DMS53 (cell line): ENCODE measurements around the gene CERS6.

Experiments
- DNase-seq: peaks from one replicate; lab custom pipeline; 2025; lab: John Stamatoyannopoulos, UW

Gene CERS6

GRCh38 chr2:168568476-168569267 lies 112.6 kb downstream of the CERS6 start:
- DNase-seq, result no peak

DNA sequence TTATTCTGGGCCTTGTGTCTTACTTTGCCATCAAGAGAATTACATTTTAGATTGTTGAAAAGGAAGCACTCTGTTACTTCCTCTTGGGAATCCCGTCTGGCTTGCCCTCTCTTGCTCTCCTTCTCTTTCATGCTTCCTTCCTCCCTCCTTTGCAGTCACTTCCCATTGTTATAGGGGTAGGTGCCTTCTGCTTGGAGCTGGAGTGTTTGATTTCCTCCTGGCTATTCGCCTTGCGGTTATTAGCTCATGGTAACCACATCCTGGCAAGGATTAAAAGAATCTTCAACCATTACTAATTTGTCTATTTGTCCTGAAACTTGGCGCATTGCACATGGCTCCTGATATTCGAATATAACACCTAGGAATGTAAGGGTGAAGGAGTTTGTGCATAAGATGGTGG lies 115.0 kb downstream of the CERS6 start:
- no peak for DNase-seq

GRCh38 chr2:168573128-168573903 lies 117.2 kb downstream of the CERS6 start:
- DNase-seq, result no peak

GRCh38 chr2:168574856-168575630 lies 119.0 kb downstream of the CERS6 start:
- DNase-seq, result peak; percentile 79

DNA sequence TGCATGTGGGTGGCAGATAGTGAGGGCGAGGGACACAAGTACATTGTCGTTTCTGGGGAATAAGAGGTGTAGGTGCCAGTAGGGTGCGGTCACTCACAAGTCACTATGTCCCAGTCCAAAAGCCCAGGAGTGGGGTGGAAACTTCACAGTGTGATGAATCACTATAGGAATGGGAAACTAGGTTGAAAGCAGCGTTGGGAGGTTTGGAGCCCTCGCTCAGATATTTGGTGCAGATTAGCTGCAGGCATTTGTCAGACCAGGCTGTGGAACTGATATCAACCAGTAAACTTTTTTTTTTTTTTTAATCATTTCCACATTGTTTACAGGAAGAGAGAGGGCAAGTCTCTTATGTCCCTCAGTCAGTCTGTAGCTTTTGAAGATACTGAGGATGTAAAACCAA lies 121.8 kb downstream of the CERS6 start:
- DNase-seq, result no peak

DNA sequence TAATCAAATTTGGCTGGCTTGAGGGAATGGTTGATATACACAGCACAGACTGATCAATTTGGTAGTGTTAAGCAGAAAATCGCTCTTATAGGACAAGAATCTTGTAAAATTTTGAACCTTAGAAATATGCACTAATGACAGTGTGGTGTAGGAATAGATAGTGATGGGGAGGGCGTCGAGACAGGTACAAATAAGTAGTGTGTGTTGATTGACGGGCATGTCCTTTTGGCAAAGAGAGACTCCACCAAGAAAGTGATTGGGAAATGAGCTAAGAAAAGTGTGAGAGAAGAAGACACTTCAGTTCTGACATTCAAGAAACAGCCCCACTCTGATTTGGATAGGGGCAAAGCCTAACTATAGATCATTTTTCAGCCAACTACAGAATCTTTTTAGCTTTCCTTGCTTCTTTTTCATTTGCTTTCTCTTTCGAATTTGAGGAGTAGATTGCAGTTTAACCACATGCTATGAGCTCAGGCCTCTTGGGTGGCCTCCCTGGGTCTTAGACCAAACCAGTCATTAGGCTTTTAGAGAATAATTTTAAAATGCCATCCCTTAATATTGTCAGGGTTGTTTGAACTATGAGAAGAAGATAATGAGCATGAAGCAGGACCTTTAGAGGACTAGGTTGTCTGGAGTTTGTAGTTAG lies 127.1 kb downstream of the CERS6 start:
- no peak for DNase-seq

DNA sequence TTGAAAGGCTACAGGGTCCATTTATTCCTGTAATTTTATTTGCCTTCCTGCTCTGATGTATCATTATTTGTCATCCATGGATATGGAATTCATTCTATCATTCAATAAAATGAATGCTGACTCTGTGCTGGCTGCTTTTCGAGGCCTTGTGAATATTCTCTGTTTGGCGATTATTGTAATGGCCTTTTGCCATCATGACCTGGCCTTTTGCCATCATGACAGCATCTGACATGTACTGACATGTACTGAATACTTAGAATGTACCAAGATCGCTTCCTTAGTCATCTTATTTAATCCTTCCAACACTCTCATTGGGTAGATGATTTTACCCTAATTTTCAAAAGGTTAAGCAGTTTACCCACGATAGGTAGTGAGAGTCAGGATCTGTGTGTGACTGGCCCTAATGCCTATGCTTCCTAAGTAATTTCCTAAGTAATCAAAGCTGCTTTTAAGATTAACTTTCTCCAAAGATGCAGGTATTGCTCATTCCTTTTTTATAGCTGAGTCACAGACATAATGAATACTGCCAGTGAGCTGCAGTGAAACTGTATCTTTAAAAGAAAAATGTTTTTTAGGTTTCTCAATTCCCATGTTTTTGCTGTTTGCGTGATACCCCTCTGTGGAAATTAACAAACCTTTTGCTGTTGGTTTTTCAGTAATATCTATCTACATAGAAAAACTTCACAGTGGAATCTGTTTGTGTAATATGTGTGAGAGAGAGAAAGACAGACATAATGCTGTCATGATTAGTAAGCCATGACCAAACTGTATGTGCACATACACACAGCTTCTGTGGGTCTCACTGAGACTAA lies 127.8 kb downstream of the CERS6 start:
- DNase-seq, result no peak

GRCh38 chr2:168584911-168585310 lies 128.8 kb downstream of the CERS6 start:
- peak; percentile 32 for DNase-seq

DNA sequence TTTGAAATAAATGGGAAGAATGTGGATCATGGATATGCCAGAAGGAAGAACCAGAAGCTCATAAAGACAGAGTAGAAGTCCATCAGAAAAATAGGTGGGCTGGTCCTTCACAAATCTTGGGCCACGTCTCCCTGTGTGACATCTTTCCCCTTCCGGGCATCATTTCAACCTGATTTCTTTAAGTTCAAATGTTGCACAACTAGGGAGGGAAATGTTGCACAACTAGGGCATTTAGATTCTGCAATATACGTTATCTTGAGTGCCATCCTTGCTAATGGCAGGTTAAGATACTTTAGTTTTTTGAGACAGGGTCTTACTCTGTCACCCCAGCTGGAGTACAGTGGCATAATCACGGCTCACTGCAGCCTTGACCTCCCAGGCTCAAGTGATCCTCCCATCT lies 129.6 kb downstream of the CERS6 start:
- no peak for DNase-seq

GRCh38 chr2:168587307-168587706 lies 131.2 kb downstream of the CERS6 start:
- no peak for DNase-seq

GRCh38 chr2:168589236-168590211 lies 133.5 kb downstream of the CERS6 start:
- DNase-seq, result no peak

GRCh38 chr2:168592181-168592831 lies 136.2 kb downstream of the CERS6 start:
- DNase-seq, result no peak

GRCh38 chr2:168593713-168594112 lies 137.6 kb downstream of the CERS6 start:
- DNase-seq, result no peak

DNA sequence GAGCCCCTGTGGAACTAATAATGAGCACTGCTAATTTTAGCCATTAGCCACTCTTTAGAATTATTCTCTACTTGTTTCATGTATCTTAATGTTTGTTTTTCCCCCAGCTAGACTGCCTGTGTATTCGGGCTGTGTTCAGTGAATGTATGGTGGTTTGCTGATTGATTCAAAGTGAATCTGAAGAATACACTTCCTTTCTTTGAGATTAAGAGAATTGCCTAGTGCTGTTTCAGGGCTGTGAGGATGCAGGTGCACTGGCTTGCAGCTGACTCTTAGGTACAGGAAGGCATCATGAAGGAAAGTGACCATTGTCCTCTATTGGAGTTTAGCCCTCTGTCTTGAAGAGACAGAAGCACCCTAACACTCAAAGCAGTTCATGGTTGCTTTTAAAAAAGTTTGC lies 138.7 kb downstream of the CERS6 start:
- no peak for DNase-seq

GRCh38 chr2:168596881-168597655 lies 141.0 kb downstream of the CERS6 start:
- DNase-seq, result peak; percentile 26

DNA sequence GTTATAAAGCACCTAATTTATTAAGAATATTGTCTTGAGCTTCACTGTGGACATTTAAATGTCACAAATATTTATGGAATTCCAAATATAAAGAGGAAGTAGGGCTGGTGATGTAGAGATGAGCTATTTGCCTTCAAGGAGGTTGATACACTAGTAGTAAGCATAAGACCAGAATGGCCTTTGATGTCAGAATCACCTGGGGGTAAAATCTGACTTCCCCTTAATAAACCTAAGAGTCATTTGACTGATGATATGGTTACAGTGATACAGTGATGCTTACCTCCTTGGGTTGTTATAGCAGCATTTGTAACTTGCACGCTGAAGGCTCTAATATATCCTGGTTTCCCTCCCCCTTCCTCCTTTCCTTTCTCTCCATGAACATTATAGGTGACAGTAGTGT lies 143.7 kb downstream of the CERS6 start:
- DNase-seq, result no peak

- DNase-seq, result no peak
Measured at GRCh38 chr2:168600949-168601348, 144.9 kb downstream of the CERS6 start.

DNA sequence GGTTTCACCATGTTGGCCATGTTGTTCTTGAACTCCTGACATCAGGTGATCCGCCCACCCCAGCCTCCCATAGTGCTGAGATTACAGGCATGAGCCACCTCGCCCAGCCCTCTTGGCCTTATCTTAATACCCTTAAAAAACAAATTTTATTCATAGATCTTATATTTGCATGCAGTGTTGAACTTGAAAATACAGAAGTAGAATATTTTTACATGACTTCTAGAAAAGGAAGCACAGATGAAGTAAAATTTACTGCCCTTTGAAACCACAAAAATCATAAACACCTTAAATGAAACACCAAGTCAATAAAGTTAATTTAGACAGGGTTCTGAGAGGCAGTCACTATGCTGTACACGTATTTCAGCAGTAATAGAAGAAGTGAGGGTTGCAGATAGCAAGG lies 145.7 kb downstream of the CERS6 start:
- no peak for DNase-seq

GRCh38 chr2:168602379-168602778 lies 146.3 kb downstream of the CERS6 start:
- no peak for DNase-seq
